GM23248 (cell line): Measurements from ENCODE around the gene TMEM35B. TPM values are rescaled to one million over a fixed set of nuclear protein-coding genes. Genes with fewer than 3 reads are reported as not detected.

ENCODE experiments used
- DNase-seq: peaks from one replicate; pipeline ENCODE4 v3.0.0-alpha.2; 2015
- H2AFZ ChIP-seq: fragments of 200-600 bp; sonication (generic); 2 replicates; pipeline ENCODE4 v1.6.1; 2016; ENCODE audit warnings: antibody characterized with exemption
- H3F3A ChIP-seq: fragments of 200-600 bp; sonication (generic); 2 replicates; pipeline ENCODE4 v1.6.1; 2016; ENCODE audit warnings: mild to moderate bottlenecking, antibody characterized with exemption, mixed run types; ENCODE audit not compliant: insufficient read depth
- H3K27ac ChIP-seq: fragments of 200-600 bp; sonication (generic); 2 replicates; pipeline ENCODE4 v1.5.1; 2016; ENCODE audit warnings: mild to moderate bottlenecking
- H3K27me3 ChIP-seq: fragments of 200-600 bp; sonication (generic); replicated peaks from 2 replicates; pipeline ENCODE4 v1.6.1; 2016; ENCODE audit warnings: mild to moderate bottlenecking; ENCODE audit not compliant: insufficient read depth
- H3K36me3 ChIP-seq: fragments of 200-600 bp; sonication (generic); 2 replicates; pipeline ENCODE4 v1.6.1; 2016; ENCODE audit warnings: low read depth, mild to moderate bottlenecking
- H3K4me1 ChIP-seq: fragments of 200-600 bp; sonication (generic); 2 replicates; pipeline ENCODE4 v1.6.1; 2016; ENCODE audit warnings: mild to moderate bottlenecking; ENCODE audit not compliant: insufficient read depth
- H3K4me2 ChIP-seq: fragments of 200-600 bp; sonication (generic); one replicate; pipeline ENCODE4 v1.6.1; 2016; ENCODE audit warnings: mild to moderate bottlenecking; ENCODE audit not compliant: unreplicated experiment
- H3K4me3 ChIP-seq: fragments of 200-600 bp; sonication (generic); 2 replicates; pipeline ENCODE4 v1.5.1; 2016; ENCODE audit warnings: mild to moderate bottlenecking
- H3K79me2 ChIP-seq: fragments of 200-600 bp; sonication (generic); 2 replicates; pipeline ENCODE4 v1.6.1; 2016; ENCODE audit warnings: mild to moderate bottlenecking; ENCODE audit not compliant: insufficient read depth
- H3K9ac ChIP-seq: fragments of 200-600 bp; sonication (generic); 2 replicates; pipeline ENCODE4 v1.6.1; 2016; ENCODE audit warnings: mild to moderate bottlenecking
- H3K9me2 ChIP-seq: fragments of 200-600 bp; sonication (generic); 2 replicates; pipeline ENCODE4 v1.6.1; 2016; ENCODE audit warnings: mixed run types, mild to moderate bottlenecking, moderate library complexity; ENCODE audit not compliant: insufficient read depth
- H3K9me3 ChIP-seq: fragments of 200-600 bp; sonication (generic); one replicate; pipeline ENCODE4 v1.6.1; 2017; ENCODE audit warnings: low read depth
- H4K20me1 ChIP-seq: fragments of 200-600 bp; sonication (generic); 2 replicates; pipeline ENCODE4 v1.6.0; 2016; ENCODE audit not compliant: insufficient read depth
- EZH2 ChIP-seq: fragments of 200-600 bp; sonication (generic); IDR thresholded peaks from 2 replicates; pipeline ENCODE4 v1.6.1; 2018; ENCODE audit warnings: antibody characterized with exemption, mild to moderate bottlenecking; ENCODE audit not compliant: insufficient read depth, poor library complexity, severe bottlenecking
- EZH2phosphoT487 ChIP-seq: fragments of 200-600 bp; sonication (generic); IDR thresholded peaks from 2 replicates; pipeline ENCODE4 v1.6.1; 2018; ENCODE audit warnings: antibody characterized with exemption, moderate library complexity, mild to moderate bottlenecking, low read depth; ENCODE audit not compliant: insufficient read depth
- WGBS, 2 experiments: methylation state at CpG; one replicate each; pipeline ENCODE4 v1.1.6; 2015 to 2017; ENCODE audit warnings: low lambda C conversion rate in 2 of 2, low coverage in 1 of 2; ENCODE audit errors: missing lambda C conversion rate in 2 of 2; 5-methylcytosine and 5-hydroxymethylcytosine counted together
- in situ Hi-C: fragments of 300-500 bp; cut with MboI; formaldehyde crosslinking; loops from 2 replicates; pipeline ENCODE4 v1.15.0; 2020
- polyA plus RNA-seq: library from polyadenylated mRNA; unstranded; fragments of >200 nt; fragmentation: Nextera tagmentation; extraction: Ambion mirVana; gene quantifications from 2 replicates; pipeline ENCODE4 v1.2.1, GENCODE V29; 2016
- total RNA-seq: library from RNA; depleted of rRNA; stranded (reverse); fragments of >200 nt; shearing (Covaris generic); gene quantifications from 2 replicates; pipeline ENCODE4 v1.2.3, GENCODE V29; 2014; rRNA removed

TMEM35B gene
- total RNA-seq (49.9 and 61.3 TPM in 2 replicates), polyA plus RNA-seq (104 and 114 TPM in 2 replicates)

DNA sequence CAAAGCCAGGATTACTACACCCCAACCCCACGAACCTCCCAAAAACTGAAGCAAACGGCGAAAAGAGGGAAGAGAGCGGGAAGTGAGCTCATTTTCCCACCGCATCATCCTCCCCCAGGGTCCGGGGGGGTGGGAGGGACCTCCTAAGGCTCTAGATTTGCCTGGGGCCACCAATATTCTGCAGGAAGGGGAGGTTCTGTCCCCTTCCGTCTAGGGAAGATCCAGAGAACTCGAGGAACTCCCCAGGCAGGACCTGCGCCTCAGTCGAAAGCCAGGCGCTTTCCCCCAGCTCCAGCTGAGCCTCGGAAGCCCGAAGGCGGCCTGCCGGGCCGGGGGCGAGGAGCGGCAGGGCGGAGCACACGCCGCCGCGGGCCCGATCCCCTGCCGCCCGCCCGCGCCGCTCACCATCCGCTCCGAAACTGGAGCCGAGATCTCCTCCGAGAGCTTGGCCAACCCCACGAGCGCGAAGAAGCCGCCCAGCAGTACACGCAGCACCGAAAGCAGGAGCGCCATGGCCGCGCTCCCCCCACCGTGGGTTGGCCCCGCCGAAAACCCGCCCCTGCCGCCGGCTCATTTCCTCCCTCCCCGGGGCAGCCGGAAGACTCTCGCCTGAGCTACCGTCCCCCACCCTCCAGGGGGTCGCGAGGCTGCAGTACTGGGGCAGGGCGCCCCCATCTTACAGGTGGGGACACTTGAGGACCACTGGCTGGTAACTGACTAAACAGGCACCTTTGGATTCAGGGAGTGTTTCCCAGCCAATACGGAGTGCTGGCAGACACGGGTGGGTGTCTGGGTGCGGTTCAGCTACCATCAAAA lies at the start of gene TMEM35B:
TMEM35B (minus strand) TSS at position 555 of the 816 bp plus-strand sequence; CDS start at position 513, 42 bp downstream.
- peak within 1 kb of the TSS; percentile 84 for H3K4me3 ChIP-seq
- no peaks in the 10 kb centered on the region for H4K20me1 ChIP-seq
- no peaks in the 10 kb centered on the region for H3K27me3 ChIP-seq
- peaks cover 29% of the 10 kb centered on the region for H3K4me1 ChIP-seq
- peak within 1 kb of the TSS; percentile 83 for H3K27ac ChIP-seq
- H2AFZ ChIP-seq = peak within 1 kb of the TSS; percentile 88
- in situ Hi-C loops = no loop called here
- H3K36me3 ChIP-seq = peaks cover 14% of the 10 kb centered on the region; the same call in 1 of the 2 replicates
- H3K9ac ChIP-seq = peak within 1 kb of the TSS; percentile 87
- H3K79me2 ChIP-seq = peaks cover 62% of the 10 kb centered on the region
- H3K4me2 ChIP-seq = peak within 1 kb of the TSS; percentile 95
- peaks cover 26% of the 10 kb centered on the region for H3F3A ChIP-seq
- no peak for TF ChIP-seq EZH2phosphoT487
- no peak for TF ChIP-seq EZH2
- no peaks in the 10 kb centered on the region for H3K9me3 ChIP-seq
- peak; percentile 80 for DNase-seq
- no peaks in the 10 kb centered on the region for H3K9me2 ChIP-seq
- WGBS, 2 experiments = 1% methylated on average over 33 to 40 of the region's 58 CpGs

DNA sequence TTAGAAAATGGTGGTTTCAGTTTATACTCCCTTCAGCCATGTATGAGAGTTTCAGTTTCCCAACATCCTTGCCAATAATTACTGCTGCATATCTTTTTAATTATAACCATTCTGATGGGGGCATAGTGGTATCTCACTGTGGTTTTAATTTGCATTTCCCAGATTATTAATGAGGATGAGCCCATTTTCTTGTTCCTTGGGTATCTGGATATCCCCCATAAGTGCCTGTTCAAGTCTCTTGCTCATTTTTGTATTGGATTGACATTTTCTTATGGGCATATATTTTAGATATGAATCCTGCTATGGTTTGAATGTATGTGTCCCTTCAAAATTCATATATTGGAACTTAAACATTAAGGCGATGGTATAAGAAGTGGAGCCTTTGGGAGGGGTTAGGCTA lies 48.2 kb upstream of the TMEM35B start:
- Histone ChIP-seq H3K27ac (no peak overlapping the region), H3K79me2 (peaks cover 25% of the 10 kb centered on the region), H3K4me2 (no peak overlapping the region), H4K20me1 (no peaks in the 10 kb centered on the region), H3K9me3 (no peaks in the 10 kb centered on the region), H3F3A (peaks cover 11% of the 10 kb centered on the region), H2AFZ (no peak overlapping the region), H3K9ac (no peak overlapping the region), H3K4me1 (peaks cover 10% of the 10 kb centered on the region), H3K36me3 (no peaks in the 10 kb centered on the region), H3K4me3 (no peak overlapping the region), H3K27me3 (no peaks in the 10 kb centered on the region), H3K9me2 (no peaks in the 10 kb centered on the region)
- TF ChIP-seq EZH2phosphoT487 (no peak), EZH2 (no peak)
- WGBS, 2 experiments = 72 to 80% methylated on average over 1 of the region's 1 CpG
- in situ Hi-C loops = no loop called here
- DNase-seq = no peak

DNA sequence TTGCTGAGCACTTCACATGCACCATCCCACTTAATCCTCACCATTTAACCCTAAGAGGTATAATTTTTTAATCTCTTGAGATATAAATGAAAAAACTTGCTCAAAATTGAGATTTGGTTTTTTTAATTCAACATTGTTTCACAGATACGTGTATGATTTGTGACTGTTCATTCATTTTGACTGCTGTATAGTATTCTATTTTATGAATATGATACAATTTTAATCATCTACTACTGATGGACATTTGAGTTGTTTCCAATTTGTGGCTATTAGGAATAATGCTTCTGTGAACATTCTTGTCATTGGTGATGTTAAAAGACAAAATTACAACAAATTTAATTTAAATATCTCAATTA lies 47.2 kb upstream of the TMEM35B start:
- peaks cover 11% of the 10 kb centered on the region for H3F3A ChIP-seq
- peak overlapping the region; percentile 81 for H2AFZ ChIP-seq
- H3K27me3 ChIP-seq = no peaks in the 10 kb centered on the region
- no peak overlapping the region for H3K27ac ChIP-seq
- no peak for DNase-seq
- H3K79me2 ChIP-seq = peaks cover 35% of the 10 kb centered on the region
- H3K36me3 ChIP-seq = no peaks in the 10 kb centered on the region
- peak overlapping the region; percentile 9 for H3K4me2 ChIP-seq
- H4K20me1 ChIP-seq = no peaks in the 10 kb centered on the region
- H3K9me2 ChIP-seq = no peaks in the 10 kb centered on the region
- in situ Hi-C loops = no loop called here
- peak overlapping the region; percentile 86 for H3K4me3 ChIP-seq
- H3K9me3 ChIP-seq = no peaks in the 10 kb centered on the region
- H3K4me1 ChIP-seq = peaks cover 10% of the 10 kb centered on the region
- no peak overlapping the region for H3K9ac ChIP-seq
- WGBS, 2 experiments = 88 to 91% methylated on average over 1 of the region's 1 CpG
- TF ChIP-seq EZH2phosphoT487 (no peak), EZH2 (no peak)

DNA sequence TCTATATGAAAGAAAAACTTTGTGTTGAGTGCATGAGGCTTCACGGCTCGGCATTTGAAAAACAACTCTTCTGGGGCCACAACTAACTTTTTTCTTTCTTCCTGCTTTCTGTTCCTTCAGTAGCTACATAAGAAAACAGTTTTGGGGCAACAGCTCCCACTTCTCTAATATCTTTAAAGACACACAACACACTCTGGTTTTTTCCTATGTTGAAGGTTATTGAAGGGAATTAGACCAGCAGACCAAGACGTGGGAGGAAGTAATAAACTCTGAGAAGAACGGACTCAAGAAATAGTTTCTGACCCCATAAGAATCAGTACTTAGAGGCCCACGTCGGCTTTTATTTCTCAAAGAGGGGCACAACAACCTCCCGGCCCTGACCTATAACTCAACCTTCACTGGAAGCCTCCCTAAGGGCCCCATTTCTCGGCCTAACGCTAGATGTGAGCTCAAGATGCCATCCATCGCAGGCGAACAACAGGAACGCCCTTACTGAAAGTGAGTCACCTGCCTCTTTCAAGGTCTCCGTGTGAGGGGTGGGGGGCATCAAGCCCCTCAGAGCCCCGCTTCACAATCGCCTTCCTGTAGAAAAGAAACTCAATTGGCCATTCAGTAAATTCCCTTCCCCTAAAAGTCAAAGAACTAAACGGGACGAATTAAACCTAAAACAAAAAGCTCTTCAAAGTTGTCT lies 45.8 kb upstream of the TMEM35B start:
- Histone ChIP-seq H3K36me3 (no peaks in the 10 kb centered on the region), H3K9me3 (no peaks in the 10 kb centered on the region), H3K9me2 (no peaks in the 10 kb centered on the region), H3K27ac (peak overlapping the region; percentile 92), H2AFZ (peak overlapping the region; percentile 82), H3K9ac (peak overlapping the region; percentile 94), H3K4me1 (peaks cover 10% of the 10 kb centered on the region), H3F3A (peaks cover 11% of the 10 kb centered on the region), H3K4me3 (peak overlapping the region; percentile 86), H3K4me2 (peak overlapping the region; percentile 88), H4K20me1 (no peaks in the 10 kb centered on the region), H3K27me3 (no peaks in the 10 kb centered on the region), H3K79me2 (peaks cover 50% of the 10 kb centered on the region)
- 1 to 2% methylated on average over 17 of the region's 17 CpGs for WGBS, 2 experiments
- peak; percentile 81 for DNase-seq
- in situ Hi-C loops = no loop called here
- TF ChIP-seq EZH2phosphoT487 = no peak
- no peak for TF ChIP-seq EZH2
